GM18526 (cell line): ENCODE data around the gene BIN1.

Source experiments
- POLR2A ChIP-seq: IDR thresholded peaks from 3 replicates; pipeline ENCODE4 v1.6.1; 2011; ENCODE audit not compliant: insufficient read length; ENCODE audit errors: extremely low read depth

The BIN1 gene

GRCh38 chr2:127110985-127111384 lies 4.0 kb upstream of the BIN1 start:
- no peak for TF ChIP-seq POLR2A

GRCh38 chr2:127108090-127108523 lies 1.2 kb upstream of the BIN1 start:
- TF ChIP-seq POLR2A = no peak

GRCh38 chr2:127107622-127107999 lies 657 bp upstream of the BIN1 start:
- TF ChIP-seq POLR2A = no peak

- TF ChIP-seq POLR2A = no peak
Observed at GRCh38 chr2:127106457-127106990, 430 bp downstream of the BIN1 start.

- no peak for TF ChIP-seq POLR2A
Observed at GRCh38 chr2:127105656-127106456, 1.1 kb downstream of the BIN1 start.

- TF ChIP-seq POLR2A = no peak
Observed at GRCh38 chr2:127104881-127105655, 1.9 kb downstream of the BIN1 start.

- no peak for TF ChIP-seq POLR2A
Observed at GRCh38 chr2:127104166-127104660, 2.7 kb downstream of the BIN1 start.

- TF ChIP-seq POLR2A = no peak
Observed at GRCh38 chr2:127103243-127104165, 3.5 kb downstream of the BIN1 start.

GRCh38 chr2:127102521-127103242 lies 4.3 kb downstream of the BIN1 start:
- no peak for TF ChIP-seq POLR2A

GRCh38 chr2:127101756-127102477 lies 5.0 kb downstream of the BIN1 start:
- TF ChIP-seq POLR2A = no peak

GRCh38 chr2:127101048-127101611 lies 5.8 kb downstream of the BIN1 start:
- TF ChIP-seq POLR2A = no peak

GRCh38 chr2:127100251-127101047 lies 6.5 kb downstream of the BIN1 start:
- no peak for TF ChIP-seq POLR2A
